Upper lobe of left lung (tissue), 6 donors: Measurements from ENCODE around the gene TTC33. TPM values are rescaled to one million over a fixed set of nuclear protein-coding genes. Genes with fewer than 3 reads are reported as not detected.

Experiments used
- ATAC-seq, 2 donors: fragments of 200-7000 bp; cut with Tn5 transposase; one replicate each; pipeline ENCODE4 v1.9.1; 2022; ENCODE audit warnings: mild to moderate bottlenecking in 2 of 2, moderate library complexity in 2 of 2; ENCODE audit not compliant: low FRiP score in 2 of 2
- DNase-seq, 2 donors: peaks; one replicate each; pipeline ENCODE4 v3.0.0-alpha.2; 2019 to 2020
- H3K27ac ChIP-seq, 4 donors: fragments of 200-600 bp; sonication (generic); one replicate each; pipeline ENCODE4 v1.5.1; 2016 to 2019
- H3K27me3 ChIP-seq, 4 donors: fragments of 200-600 bp; sonication (generic); one replicate each; pipeline ENCODE4 v1.5.1; 2017 to 2019
- H3K36me3 ChIP-seq, 4 donors: fragments of 200-600 bp; sonication (generic); one replicate each; pipeline ENCODE4 v1.5.1; 2016 to 2019
- H3K4me1 ChIP-seq, 4 donors: fragments of 200-600 bp; sonication (generic); one replicate each; pipeline ENCODE4 v1.5.1; 2018 to 2019
- H3K4me3 ChIP-seq, 4 donors: fragments of 200-600 bp; sonication (generic); one replicate each; pipeline ENCODE4 v1.5.1; 2017 to 2019; ENCODE audit warnings: mild to moderate bottlenecking in 2 of 4, moderate library complexity in 1 of 4
- H3K9me3 ChIP-seq, 4 donors: fragments of 200-600 bp; sonication (generic); one replicate each; pipeline ENCODE4 v1.5.1; 2018 to 2019
- CTCF ChIP-seq, 6 experiments: fragments of 450-650 bp in 4 of 6; fragments of 200-600 bp in 2 of 6; sonication (generic) in 2 of 6; IDR thresholded peaks; one replicate each; pipeline ENCODE4 v1.5.1; 2016 to 2019; ENCODE audit warnings: antibody characterized with exemption in 6 of 6
- EP300 ChIP-seq, 4 donors: sonication (generic); formaldehyde crosslinking; IDR thresholded peaks; one replicate each; pipeline ENCODE4 v1.5.1; 2017; ENCODE audit warnings: antibody characterized with exemption in 4 of 4, control low read depth in 2 of 4
- POLR2A ChIP-seq, 4 donors: fragments of 450-650 bp; IDR thresholded peaks; one replicate each; pipeline ENCODE4 v1.5.1; 2016 to 2017; ENCODE audit warnings: antibody characterized with exemption in 4 of 4, mild to moderate bottlenecking in 2 of 4
- POLR2AphosphoS5 ChIP-seq, 2 donors: sonication (generic); formaldehyde crosslinking; IDR thresholded peaks; one replicate each; pipeline ENCODE4 v1.5.1; 2017; ENCODE audit warnings: antibody characterized with exemption in 2 of 2
- WGBS, 2 donors: methylation state at CpG; one replicate each; pipeline ENCODE4 v1.1.5; 2017 to 2018; 5-methylcytosine and 5-hydroxymethylcytosine counted together
- total RNA-seq, 6 donors: library from RNA; depleted of rRNA in 4 of 6; stranded (reverse); fragments of >200 nt in 4 of 6; gene quantifications; one replicate each; pipeline versions ENCODE4 v1.1.0 to v1.2.1, GENCODE V29; 2016 to 2021
- donor health status: DM: no; HTN: no; CAD: no; lungs with moderate emphysema.
- donor health status: DM: no; HTN: yes; CAD: no; lungs with severe emphysema.

The TTC33 gene
- total RNA-seq, 6 donors from 2014 or later, result 13.4 to 34.1 (median 17.1) TPM

- Histone ChIP-seq H3K27ac (no peak overlapping the region), H3K9me3 (no peaks in the 10 kb centered on the region), H3K4me1 (peaks cover 14 to 41% (median 26%) of the 10 kb centered on the region in 4 donors), H3K4me3 (no peak overlapping the region), H3K27me3 (no peaks in the 10 kb centered on the region), H3K36me3 (peaks cover 0 to 7% (median 0%) of the 10 kb centered on the region in 4 donors)
- DNase-seq (no peak), ATAC-seq (no peak)
- TF ChIP-seq CTCF (IDR thresholded peaks at IDR 0.05) (no peak), POLR2A (IDR thresholded peaks at IDR 0.05) (no peak), EP300 (IDR thresholded peaks at IDR 0.05) (no peak), POLR2AphosphoS5 (IDR thresholded peaks at IDR 0.05) (no peak)
- WGBS, 2 donors, result 78 to 89% methylated on average over 1 of the region's 1 CpG
Observed at GRCh38 chr5:40784027-40784653, 28.4 kb upstream of the TTC33 start.

- H3K9me3 ChIP-seq, result no peaks in the 10 kb centered on the region
- H3K27me3 ChIP-seq, result no peaks in the 10 kb centered on the region
- H3K4me1 ChIP-seq, result peaks cover 14 to 37% (median 26%) of the 10 kb centered on the region in 4 donors
- TF ChIP-seq CTCF (IDR thresholded peaks at IDR 0.05), result no peak
- no peak for TF ChIP-seq POLR2AphosphoS5 (IDR thresholded peaks at IDR 0.05)
- no peak for TF ChIP-seq POLR2A (IDR thresholded peaks at IDR 0.05)
- no peak for TF ChIP-seq EP300 (IDR thresholded peaks at IDR 0.05)
- peak in 1 of 2 donors; percentile 73 for ATAC-seq
- no peak for DNase-seq
- no peak overlapping the region for H3K27ac ChIP-seq
- H3K4me3 ChIP-seq, result no peak overlapping the region
- H3K36me3 ChIP-seq, result peaks cover 0 to 5% (median 2%) of the 10 kb centered on the region in 4 donors
Observed at GRCh38 chr5:40781843-40782409, 26.2 kb upstream of the TTC33 start.

GRCh38 chr5:40780858-40781257 lies 25.1 kb upstream of the TTC33 start:
- H3K4me3 ChIP-seq, result no peak overlapping the region
- no peak for TF ChIP-seq POLR2AphosphoS5 (IDR thresholded peaks at IDR 0.05)
- no peak for TF ChIP-seq CTCF (IDR thresholded peaks at IDR 0.05)
- no peaks in the 10 kb centered on the region for H3K9me3 ChIP-seq
- H3K27me3 ChIP-seq, result no peaks in the 10 kb centered on the region
- no peak overlapping the region for H3K27ac ChIP-seq
- no peak for DNase-seq
- H3K4me1 ChIP-seq, result peaks cover 14 to 37% (median 30%) of the 10 kb centered on the region in 4 donors
- 85% methylated on average over 3 of the region's 3 CpGs for whole genome bisulfite sequencing, 2 donors
- ATAC-seq, result no peak
- peaks cover 0 to 16% (median 8%) of the 10 kb centered on the region in 4 donors for H3K36me3 ChIP-seq

GRCh38 chr5:40780199-40780598 lies 24.4 kb upstream of the TTC33 start:
- no peak for TF ChIP-seq POLR2AphosphoS5 (IDR thresholded peaks at IDR 0.05)
- no peak for TF ChIP-seq POLR2A (IDR thresholded peaks at IDR 0.05)
- TF ChIP-seq CTCF (IDR thresholded peaks at IDR 0.05), result no peak
- no peak for TF ChIP-seq EP300 (IDR thresholded peaks at IDR 0.05)
- Histone ChIP-seq H3K9me3 (no peaks in the 10 kb centered on the region), H3K4me3 (no peak overlapping the region), H3K36me3 (peaks cover 0 to 22% (median 13%) of the 10 kb centered on the region in 4 donors), H3K4me1 (peaks cover 14 to 38% (median 32%) of the 10 kb centered on the region in 4 donors), H3K27ac (no peak overlapping the region), H3K27me3 (no peaks in the 10 kb centered on the region)
- no peak for ATAC-seq
- DNase-seq, result no peak
- WGBS, 2 donors, result 76 to 88% methylated on average over 5 of the region's 5 CpGs

- WGBS, 2 donors, result 70 to 91% methylated on average over 6 of the region's 6 CpGs
- no peak for TF ChIP-seq POLR2AphosphoS5 (IDR thresholded peaks at IDR 0.05)
- TF ChIP-seq CTCF (IDR thresholded peaks at IDR 0.05), result no peak
- no peak for TF ChIP-seq POLR2A (IDR thresholded peaks at IDR 0.05)
- no peak for TF ChIP-seq EP300 (IDR thresholded peaks at IDR 0.05)
- no peaks in the 10 kb centered on the region for H3K27me3 ChIP-seq
- H3K4me1 ChIP-seq, result peaks cover 12 to 33% (median 27%) of the 10 kb centered on the region in 4 donors
- no peaks in the 10 kb centered on the region for H3K9me3 ChIP-seq
- peaks cover 0 to 29% (median 17%) of the 10 kb centered on the region in 4 donors for H3K36me3 ChIP-seq
- no peak overlapping the region for H3K4me3 ChIP-seq
- no peak for ATAC-seq
- no peak for DNase-seq
- H3K27ac ChIP-seq, result no peak overlapping the region
Observed at GRCh38 chr5:40779561-40779960, 23.8 kb upstream of the TTC33 start.
